Hypothalamus (tissue), 51 donors: Measurements from ENCODE around the gene ZNF71.
"Not testable (repeated sequence)": the region's sequence is repeated elsewhere in the genome, so short reads cannot be mapped to it uniquely, and the experiment has no call there.

Experiments used
- DNase-seq, 51 donors: peaks; one replicate each; lab custom pipeline; 2025; lab: John Stamatoyannopoulos, UW

ZNF71 gene

DNA sequence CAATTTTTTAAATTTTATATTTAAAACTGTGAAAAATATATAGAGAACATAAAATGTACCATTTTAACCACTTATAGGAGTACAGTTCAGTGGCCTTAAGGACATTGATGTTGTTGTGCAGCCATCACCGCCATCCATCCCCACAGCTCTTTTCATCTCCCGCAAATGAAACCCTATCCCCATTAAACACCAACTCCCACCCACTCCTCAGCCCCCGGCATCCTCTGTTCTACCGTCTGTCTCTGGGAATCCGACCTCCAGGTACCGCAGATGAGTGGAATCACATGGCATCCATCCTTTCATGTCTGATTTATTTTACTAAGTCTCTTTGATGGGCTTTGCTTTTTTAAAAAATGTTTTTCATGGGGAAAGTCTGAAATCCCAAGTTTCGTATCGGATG lies 24.0 kb downstream of the ZNF71 start:
- no peak for DNase-seq

GRCh38 chr19:56622374-56622773 lies 27.3 kb downstream of the ZNF71 start:
- no peak for DNase-seq

DNA sequence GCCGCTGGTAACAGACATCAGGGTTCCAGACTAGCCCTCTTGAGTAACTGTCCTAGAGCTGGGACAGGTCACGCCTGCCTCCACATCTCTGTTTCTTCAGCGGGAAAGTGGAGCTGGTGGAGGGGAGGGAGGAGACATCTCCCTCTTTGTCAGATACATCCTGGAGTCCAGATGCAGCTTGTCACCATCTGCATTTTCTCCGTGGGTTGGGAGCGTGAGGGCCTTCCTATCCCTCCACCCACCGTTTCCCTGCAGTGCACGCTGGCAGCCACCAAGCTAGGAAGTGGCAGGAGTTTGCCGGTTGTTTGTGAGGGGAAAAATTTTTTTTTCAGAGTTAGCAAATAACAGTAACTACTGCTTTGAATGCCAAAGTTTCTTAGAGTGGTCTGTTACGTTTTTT lies 27.9 kb downstream of the ZNF71 start:
- DNase-seq: no peak

GRCh38 chr19:56625708-56626107 lies 30.6 kb downstream of the ZNF71 start:
- DNase-seq: no peak

DNA sequence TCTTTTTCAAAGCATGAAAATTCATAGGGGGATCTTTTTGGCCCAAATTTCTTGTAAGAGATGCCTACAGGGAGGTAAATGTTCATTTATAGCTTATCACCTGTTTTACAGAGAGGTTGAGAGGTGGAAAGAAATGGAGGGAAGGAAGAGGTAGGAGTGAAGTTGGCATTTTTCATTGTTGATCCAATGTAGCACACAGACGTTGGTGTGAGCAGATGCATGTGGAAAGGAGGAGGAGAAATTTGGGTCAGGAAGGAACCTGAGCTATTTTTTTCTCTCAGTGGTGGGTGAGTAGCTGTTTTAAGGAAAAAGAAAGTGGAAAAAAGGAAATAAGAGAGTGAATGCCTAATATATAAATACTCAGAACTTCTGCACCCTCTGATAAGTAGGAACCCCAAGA lies 37.9 kb downstream of the ZNF71 start:
- DNase-seq: no peak

DNA sequence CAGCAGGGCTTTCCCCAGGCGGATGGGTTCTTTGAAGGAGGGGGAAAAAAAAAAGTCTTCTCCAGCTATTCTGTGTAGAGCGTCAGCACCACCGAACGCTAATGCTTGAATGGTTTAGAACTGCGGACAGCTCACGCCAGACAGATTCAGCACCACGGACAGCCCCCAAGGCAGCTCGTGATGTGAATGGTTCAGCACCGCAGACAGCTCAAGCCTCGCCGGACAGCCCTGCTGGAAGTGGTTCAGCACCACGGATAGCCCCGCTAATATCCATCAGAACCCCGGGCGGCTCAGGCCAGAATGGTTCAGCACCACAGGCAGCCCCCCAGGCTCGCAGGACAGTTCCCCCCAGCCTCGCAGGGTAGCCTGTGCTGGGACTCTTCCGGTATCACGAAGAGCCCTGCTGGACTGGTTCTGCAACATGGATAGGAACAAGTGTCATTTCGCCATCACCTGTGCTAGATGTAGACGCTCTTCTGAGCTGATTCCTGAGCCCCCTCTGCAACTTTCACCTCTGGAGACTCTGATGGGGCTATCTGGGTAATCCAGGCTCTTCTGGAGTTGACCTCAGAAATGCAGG lies 43.0 kb downstream of the ZNF71 start:
- DNase-seq: peak in 44 of 51 donors; percentile 3 to 82 (median 46)

GRCh38 chr19:56639217-56639616 lies 44.1 kb downstream of the ZNF71 start:
- no peak for DNase-seq

DNA sequence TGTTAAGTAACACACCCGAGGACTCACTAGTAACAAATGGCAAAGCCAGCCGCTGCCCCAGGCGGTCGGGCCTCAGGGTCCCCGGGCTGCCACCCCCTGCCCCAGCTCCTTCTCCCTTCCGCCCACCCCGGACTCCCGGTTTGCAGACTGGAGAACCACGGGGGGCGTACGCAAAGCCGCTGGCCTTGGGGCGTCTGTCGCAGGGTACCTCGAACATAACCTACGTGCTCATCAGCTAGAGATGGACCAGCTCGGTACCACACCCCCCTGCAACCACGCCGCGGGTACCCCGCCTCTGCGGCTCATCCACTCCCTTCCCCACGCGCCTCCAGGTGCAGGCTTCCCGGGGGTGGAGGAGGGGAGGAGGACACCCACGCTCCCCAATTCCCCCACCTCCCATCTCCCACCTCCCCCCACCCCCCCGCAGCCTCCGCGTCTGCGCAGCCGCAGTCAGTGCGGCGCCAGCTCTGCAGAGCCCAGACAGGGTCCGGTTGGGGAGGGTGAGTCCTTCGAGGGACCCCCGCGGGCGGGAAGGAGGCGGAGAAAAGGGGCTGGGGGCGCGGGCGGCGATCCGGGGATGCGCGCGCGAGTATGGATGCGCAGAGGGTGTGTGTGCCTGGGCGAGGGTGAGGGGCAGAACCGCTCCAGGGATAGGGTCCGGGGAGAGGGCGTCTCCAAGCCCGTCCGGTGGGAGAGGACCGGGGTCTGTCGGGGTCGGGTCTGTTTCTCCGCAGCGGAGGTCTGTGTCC lies 47.8 kb downstream of the ZNF71 start, which contains the start of gene SMIM17:
Gene SMIM17, plus strand, starts transcription at position 449 of the 749 bp plus-strand sequence. CDS start 2,509 bp downstream, outside the sequence.
- peak in 3 of 51 donors; percentile 19 to 42 (median 26) for DNase-seq

DNA sequence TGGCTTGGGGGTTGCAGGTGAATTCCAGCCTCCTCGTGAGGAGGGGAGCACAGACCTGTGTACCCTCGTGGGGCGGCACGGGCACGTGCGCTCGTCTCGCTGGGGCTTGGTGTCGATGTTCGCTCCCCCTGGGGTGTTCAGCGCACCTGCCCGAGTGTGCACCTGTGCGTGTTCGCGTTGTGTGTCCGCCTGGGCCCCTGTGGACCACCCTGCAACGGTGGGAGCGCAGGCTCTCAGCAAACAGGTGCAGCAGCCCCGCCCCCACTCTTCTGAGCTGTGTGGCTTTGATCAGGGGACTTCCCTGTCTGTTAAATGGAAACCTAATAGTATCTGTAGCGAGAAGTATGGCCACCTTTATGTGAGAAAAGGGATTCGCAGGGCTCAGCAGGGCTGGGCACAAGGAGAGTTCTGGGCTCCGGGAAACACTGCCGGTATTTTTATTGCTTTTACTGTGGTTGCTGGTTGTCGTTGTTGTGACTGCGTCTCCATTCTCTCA lies 48.4 kb downstream of the ZNF71 start:
- DNase-seq: peak in 2 of 51 donors; percentile 9 to 31

GRCh38 chr19:56654151-56654550 lies 59.0 kb downstream of the ZNF71 start:
- DNase-seq: no peak

DNA sequence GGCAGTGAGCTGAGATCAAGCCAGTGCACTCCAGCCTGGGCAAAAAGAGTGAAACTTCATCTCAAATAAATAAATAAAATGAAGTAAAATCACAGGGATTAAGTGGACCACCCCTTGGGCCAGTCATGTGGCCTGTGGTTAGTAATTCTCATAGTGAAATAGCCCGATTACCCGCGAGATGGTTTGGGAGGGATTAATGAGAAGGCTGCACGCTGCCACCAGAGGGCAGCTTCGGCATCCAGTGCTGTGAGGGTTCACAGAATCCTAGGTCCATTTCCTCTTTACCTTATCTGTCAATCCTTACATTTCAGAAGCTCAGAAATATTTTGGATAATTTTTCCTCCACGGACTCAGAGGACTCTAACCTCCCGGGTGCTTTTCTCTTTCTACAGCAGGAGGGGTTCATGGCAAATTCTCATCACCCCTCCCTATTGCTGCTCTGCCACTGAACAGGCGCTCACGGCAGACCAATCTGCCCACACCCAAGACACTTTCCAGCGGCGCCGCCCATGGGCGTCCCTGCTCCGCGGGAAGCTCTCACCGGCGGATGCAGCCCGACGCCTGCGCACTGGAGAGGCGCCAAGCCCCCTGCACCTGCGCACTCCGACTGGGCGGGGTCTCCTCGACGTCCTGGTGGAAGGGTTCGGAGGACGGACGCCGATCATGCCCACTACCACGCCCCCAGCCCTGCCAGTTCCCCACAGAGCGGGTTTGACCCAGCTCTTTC lies 65.4 kb downstream of the ZNF71 start:
- DNase-seq: peak in 16 of 51 donors; percentile 2 to 28 (median 20)

DNA sequence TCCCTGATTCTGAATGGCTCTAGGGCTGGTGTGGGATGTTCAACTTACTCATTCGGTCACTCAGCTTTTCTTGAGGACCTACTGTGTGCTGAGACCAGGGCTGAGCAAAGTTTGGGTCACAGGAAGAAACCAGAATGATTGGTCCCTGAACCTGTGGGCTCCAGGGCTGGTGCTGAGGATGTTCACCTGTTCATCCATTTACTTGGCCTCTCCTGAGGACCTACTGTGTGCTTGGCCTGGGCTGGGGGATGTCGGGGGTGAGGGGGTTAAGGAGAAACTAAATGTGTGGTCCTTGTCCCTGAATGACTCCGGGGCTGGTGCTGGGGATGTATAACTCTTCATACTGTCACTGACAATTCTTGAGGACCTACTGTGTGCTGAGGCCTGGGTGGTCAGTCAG lies 66.1 kb downstream of the ZNF71 start:
- no peak for DNase-seq

- DNase-seq: no peak
Observed at GRCh38 chr19:56663931-56664500, 68.9 kb downstream of the ZNF71 start.

- no peak for DNase-seq
Observed at GRCh38 chr19:56664511-56664910, 69.4 kb downstream of the ZNF71 start.

DNA sequence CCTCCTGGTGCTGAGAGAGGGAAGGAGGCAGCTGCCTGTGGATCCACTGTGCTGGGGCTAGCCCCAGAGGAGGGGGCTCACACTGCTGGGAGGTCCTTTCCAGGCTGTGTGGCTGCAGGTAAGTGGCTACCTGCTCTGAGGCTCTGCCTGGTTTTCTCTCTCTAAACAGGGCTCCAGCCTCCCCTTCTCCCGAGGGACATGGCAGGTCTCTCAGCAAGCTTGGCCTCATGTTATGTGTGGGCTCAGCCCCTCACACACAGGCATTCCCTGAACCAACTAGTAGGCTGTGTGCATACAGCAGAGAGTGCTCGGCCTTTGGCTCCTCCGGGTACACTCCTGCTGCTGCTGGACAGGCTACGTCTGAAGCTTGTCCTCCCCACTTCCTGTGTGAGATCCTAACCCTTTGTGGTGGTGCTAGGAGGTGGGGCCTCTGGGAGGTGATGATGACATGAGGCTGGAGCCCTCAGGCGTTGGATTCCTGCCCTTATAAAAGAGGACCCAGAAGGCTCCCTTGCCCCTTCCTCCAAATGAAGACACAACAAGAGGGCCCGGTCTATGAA lies 72.3 kb downstream of the ZNF71 start:
- peak in 1 of 51 donors; percentile 4 for DNase-seq

- no peak for DNase-seq
Observed at GRCh38 chr19:56668676-56669075, 73.6 kb downstream of the ZNF71 start.

DNA sequence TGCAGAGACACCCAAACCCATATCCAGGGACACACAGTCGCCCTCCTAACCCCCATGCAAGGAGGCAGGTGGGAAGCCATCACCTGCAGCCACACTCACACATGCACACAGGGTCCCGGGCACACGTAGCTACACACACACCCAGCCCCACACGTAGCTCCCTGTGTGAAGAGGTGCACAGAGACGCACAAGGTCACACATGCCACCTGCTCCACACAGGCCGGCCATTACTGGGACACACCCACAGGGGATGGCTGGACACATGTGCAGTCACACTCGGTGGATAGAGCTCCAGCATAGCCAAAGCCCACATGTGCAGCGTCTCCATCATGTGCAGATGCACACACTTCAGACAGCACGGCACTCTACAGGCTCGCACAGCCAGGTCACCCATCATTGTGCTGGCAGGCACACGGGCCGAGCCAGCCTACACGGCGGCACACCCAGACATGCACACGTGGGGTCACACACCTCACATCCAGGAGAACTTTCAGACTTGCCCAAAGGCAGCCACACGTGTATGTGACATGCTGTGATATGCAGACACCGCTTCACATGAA lies 75.4 kb downstream of the ZNF71 start:
- no peak for DNase-seq

DNA sequence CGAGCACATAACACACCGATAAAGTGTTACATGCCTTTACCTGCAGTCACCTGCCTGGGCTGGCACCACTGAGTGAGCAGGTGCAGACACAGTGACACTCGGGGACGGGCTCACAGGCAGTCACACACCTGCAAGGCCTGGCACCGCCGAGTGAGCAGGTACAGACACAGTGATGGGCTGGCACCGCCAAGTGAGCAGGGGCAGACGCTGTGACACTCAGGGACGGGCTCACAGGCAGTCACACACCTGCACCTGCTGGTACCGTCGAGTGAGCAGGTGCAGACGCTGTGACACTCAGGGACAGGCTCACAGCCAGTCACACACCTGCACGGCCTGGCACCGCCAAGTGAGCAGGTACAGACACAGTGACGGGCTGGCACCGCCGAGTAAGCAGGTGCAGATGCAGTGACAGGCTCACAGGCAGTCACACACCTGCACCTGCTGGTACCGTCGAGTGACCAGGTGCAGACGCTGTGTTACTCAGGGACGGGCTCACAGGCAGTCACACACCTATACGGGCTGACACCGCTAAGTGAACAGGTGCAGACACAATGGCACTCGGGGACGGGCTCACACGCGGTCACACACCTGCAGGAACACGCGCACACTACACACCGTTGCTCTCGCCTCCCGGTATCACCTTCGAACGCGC lies 76.0 kb downstream of the ZNF71 start:
- DNase-seq: peak in 3 of 51 donors; percentile 26 to 28 (median 27)

GRCh38 chr19:56671613-56671994 lies 76.5 kb downstream of the ZNF71 start, which contains the start of gene ZNF835:
TSS of gene ZNF835 (minus strand) at chr19:56671757. CDS start at chr19:56665198, 6,559 bp downstream.
- DNase-seq: peak; percentile 45 to 97 (median 90)

- DNase-seq: not testable (repeated sequence)
Observed at GRCh38 chr19:56672610-56673009, 77.5 kb downstream of the ZNF71 start.
